Breast epithelium (tissue), 4 donors: Measurements from ENCODE around the gene MRTFB. TPM values are rescaled to one million over a fixed set of nuclear protein-coding genes. Genes with fewer than 3 reads are reported as not detected.

ENCODE experiments used
- DNase-seq, 2 donors: peaks; one replicate each; pipeline ENCODE4 v3.0.0-alpha.2; 2019; ENCODE audit warnings: low spot score in 2 of 2
- H3K27ac ChIP-seq, 2 donors: fragments of 200-600 bp; sonication (generic) in 1 of 2; one replicate each; pipeline ENCODE4 v1.5.1; 2016 to 2019; ENCODE audit warnings: mild to moderate bottlenecking in 1 of 2
- H3K27me3 ChIP-seq, 2 donors: fragments of 200-600 bp; sonication (generic) in 1 of 2; one replicate each; pipeline versions ENCODE4 v1.5.1 to v1.6.0; 2017 to 2019; ENCODE audit warnings: control low read depth in 1 of 2, mild to moderate bottlenecking in 1 of 2
- H3K36me3 ChIP-seq: fragments of 200-600 bp; one replicate; pipeline ENCODE4 v1.5.1; 2019
- H3K4me1 ChIP-seq, 2 donors: fragments of 200-600 bp; sonication (generic); one replicate each; pipeline ENCODE4 v1.5.1; 2016 to 2019; ENCODE audit warnings: control low read depth in 1 of 2
- H3K4me3 ChIP-seq, 3 donors: fragments of 200-600 bp; sonication (generic); 1 replicate in 2 of 3; 2 replicates in 1 of 3; pipeline ENCODE4 v1.5.1; 2016 to 2019; ENCODE audit warnings: mild to moderate bottlenecking in 3 of 3, moderate library complexity in 2 of 3
- H3K9me3 ChIP-seq, 2 donors: fragments of 200-600 bp; sonication (generic) in 1 of 2; one replicate each; pipeline ENCODE4 v1.5.1; 2016 to 2019; ENCODE audit warnings: control low read depth in 1 of 2
- POLR2A ChIP-seq: fragments of 450-650 bp; IDR thresholded peaks from one replicate; pipeline ENCODE4 v1.6.1; 2016; ENCODE audit warnings: antibody characterized with exemption, mild to moderate bottlenecking, moderate library complexity
- POLR2AphosphoS5 ChIP-seq, 3 donors: sonication (generic); formaldehyde crosslinking; IDR thresholded peaks; one replicate each; pipeline ENCODE4 v1.6.1; 2017; ENCODE audit warnings: antibody characterized with exemption in 3 of 3
- intact Hi-C: fragments of 100-400 bp; cut with DNase I; formaldehyde crosslinking; loops from one replicate; pipeline ENCODE4 v1.15.1; 2023; ENCODE audit warnings: low total_unique reads
- total RNA-seq, 3 donors: library from RNA; depleted of rRNA; stranded (reverse); fragments of >200 nt; gene quantifications; one replicate each; pipeline ENCODE4 v1.1.0, GENCODE V29; 2016
- TF ChIP-seq, protein P1 (sequence below), 3 donors: fragments of 450-650 bp; IDR thresholded peaks; one replicate each; pipeline ENCODE4 v1.5.1; 2016 to 2017; ENCODE audit warnings: antibody characterized with exemption in 3 of 3, mild to moderate bottlenecking in 3 of 3, moderate library complexity in 3 of 3

MRTFB gene
- total RNA-seq, 3 donors from 2014 or later, result 49.9 to 115 (median 83.6) TPM

DNA sequence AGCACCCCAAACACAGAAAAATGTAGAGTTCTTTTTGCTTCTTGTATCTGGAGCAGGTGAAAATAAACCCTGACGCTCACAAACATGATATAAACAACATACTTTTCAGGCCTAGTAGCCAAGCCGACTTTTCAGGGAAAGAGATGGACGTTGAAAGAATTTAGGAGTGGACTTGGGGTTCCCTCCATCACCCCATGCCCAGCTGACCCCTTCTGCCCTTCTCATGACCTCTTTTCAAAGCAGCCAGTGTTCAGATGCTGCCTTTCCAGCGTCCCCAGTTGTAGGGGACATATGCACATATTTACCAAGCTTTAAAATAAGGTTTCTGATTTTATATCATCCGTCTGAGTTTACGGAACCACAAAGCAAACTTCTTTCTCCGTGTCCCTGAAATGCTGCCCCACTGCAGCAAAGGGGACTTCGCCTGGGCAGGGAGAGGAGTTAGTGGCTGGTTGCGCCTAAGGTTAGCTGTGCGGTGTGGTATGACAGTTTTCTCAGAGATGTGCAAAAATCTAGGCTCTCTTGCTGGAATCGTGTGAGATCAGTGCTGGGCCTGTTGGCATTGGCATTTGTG lies 235.5 kb downstream of the MRTFB start:
- intact Hi-C loops, result no loop called here
- DNase-seq, result no peak
- TF ChIP-seq POLR2AphosphoS5 (IDR thresholded peaks at IDR 0.05) (no peak), POLR2A (no peak)
- TF ChIP-seq, protein P1, sequence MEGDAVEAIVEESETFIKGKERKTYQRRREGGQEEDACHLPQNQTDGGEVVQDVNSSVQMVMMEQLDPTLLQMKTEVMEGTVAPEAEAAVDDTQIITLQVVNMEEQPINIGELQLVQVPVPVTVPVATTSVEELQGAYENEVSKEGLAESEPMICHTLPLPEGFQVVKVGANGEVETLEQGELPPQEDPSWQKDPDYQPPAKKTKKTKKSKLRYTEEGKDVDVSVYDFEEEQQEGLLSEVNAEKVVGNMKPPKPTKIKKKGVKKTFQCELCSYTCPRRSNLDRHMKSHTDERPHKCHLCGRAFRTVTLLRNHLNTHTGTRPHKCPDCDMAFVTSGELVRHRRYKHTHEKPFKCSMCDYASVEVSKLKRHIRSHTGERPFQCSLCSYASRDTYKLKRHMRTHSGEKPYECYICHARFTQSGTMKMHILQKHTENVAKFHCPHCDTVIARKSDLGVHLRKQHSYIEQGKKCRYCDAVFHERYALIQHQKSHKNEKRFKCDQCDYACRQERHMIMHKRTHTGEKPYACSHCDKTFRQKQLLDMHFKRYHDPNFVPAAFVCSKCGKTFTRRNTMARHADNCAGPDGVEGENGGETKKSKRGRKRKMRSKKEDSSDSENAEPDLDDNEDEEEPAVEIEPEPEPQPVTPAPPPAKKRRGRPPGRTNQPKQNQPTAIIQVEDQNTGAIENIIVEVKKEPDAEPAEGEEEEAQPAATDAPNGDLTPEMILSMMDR (IDR thresholded peaks at IDR 0.05), result no peak
- H3K36me3 ChIP-seq, result no peaks in the 10 kb centered on the region
- peak overlapping the region in 1 of 2 donors; percentile 48 for H3K27ac ChIP-seq
- no peak overlapping the region for H3K4me3 ChIP-seq
- no peaks in the 10 kb centered on the region for H3K27me3 ChIP-seq
- H3K9me3 ChIP-seq, result no peaks in the 10 kb centered on the region
- peaks cover 0 to 16% of the 10 kb centered on the region in 2 donors for H3K4me1 ChIP-seq

DNA sequence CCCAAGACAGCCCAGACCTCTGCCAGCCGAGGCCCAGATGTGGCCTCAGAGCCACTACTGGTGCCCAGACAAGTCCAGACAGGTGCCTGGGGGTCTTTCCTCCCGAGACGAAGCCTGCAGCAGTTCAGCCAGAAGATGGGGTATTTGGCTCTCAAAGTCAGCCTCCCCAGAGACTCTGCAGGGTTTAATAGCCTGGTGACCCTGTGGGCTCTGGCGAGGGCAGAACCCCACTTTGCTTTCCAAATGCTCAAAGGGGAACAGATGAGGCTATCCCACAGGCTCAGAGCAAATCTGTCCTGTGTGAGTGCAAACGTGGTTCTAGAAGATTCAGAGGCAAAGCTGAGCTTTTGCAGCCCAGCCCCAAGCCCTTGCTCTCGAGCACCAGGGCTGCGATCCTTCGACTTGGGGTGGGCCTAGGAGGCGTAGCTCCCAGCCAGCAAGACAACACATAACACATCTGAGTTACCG lies 236.0 kb downstream of the MRTFB start:
- H3K36me3 ChIP-seq, result no peaks in the 10 kb centered on the region
- intact Hi-C loops, result no loop called here
- peak overlapping the region; percentile 48 to 67 for H3K27ac ChIP-seq
- no peak for DNase-seq
- no peak overlapping the region for H3K4me3 ChIP-seq
- H3K27me3 ChIP-seq, result no peaks in the 10 kb centered on the region
- H3K9me3 ChIP-seq, result no peaks in the 10 kb centered on the region
- TF ChIP-seq POLR2A (no peak), POLR2AphosphoS5 (IDR thresholded peaks at IDR 0.05) (no peak)
- TF ChIP-seq, protein P1 (IDR thresholded peaks at IDR 0.05), result no peak
- H3K4me1 ChIP-seq, result peaks cover 0 to 16% of the 10 kb centered on the region in 2 donors

DNA sequence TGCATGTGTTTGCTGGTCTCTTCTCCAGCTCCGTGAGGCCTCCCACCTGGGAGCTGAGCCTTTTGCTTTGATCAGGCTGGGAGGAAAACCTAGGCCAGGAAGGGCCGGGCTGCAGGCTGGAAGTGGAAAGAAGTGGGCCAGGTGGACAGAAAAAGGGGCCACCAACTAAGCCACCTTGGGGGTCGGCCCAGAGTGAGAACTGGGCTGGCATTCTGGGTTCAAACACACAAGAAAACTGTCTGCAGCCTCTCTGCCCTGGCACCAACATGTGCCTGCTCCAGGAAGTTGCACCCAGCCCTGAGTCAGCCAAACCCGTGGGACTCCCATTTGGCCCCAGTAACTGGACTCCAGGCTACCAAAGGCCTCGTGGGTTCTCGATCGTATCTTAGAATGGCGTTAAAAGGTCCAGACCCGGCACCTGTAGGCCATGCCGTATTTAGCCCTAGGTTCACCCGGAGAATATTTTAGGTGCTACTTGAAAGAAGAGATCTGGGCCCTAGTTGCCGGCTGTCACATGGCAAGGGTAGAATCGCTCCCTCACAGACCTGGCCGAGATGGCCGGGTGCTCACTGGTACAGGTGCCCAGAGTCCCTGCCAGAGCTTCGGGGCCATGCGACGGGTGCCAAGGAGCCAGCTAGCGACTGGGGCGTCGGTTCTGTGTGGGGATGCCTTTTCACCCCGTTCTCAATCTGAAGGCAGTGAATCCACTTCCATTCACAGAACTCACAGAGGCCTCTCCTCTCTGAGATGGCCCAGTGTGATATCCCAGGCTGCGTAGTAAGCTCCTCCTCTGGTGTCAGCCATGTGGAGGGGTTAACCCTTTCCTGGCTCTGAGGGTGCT lies 236.6 kb downstream of the MRTFB start:
- no peak for DNase-seq
- Histone ChIP-seq H3K27ac (peak overlapping the region; percentile 62 to 67), H3K9me3 (no peaks in the 10 kb centered on the region), H3K36me3 (no peaks in the 10 kb centered on the region), H3K4me3 (peak overlapping the region in 1 of 3 donors; percentile 23), H3K27me3 (no peaks in the 10 kb centered on the region), H3K4me1 (peaks cover 0 to 16% of the 10 kb centered on the region in 2 donors)
- intact Hi-C loops, result no loop called here
- TF ChIP-seq, protein P1 (IDR thresholded peaks at IDR 0.05), result no peak
- TF ChIP-seq POLR2AphosphoS5 (IDR thresholded peaks at IDR 0.05), result no peak
- TF ChIP-seq POLR2A, result no peak

DNA sequence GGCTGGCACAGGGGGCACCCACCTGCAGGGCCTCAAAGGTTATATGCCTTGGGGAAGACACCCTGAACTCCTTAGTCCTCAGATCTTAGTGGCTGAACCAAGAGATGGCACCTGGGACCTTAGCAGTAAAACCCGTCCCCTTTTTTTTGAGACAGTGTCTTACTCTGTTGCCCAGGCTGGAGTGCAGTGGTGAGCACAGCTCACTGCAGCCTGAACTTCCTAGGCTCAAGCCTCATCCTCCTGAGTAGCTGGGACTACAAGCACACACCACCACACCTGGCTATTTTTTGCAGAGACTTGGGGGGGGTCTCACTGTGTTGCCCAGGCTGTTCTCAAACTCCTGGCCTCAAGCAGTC lies 237.2 kb downstream of the MRTFB start:
- H3K27ac ChIP-seq, result peak overlapping the region; percentile 62 to 67
- H3K4me1 ChIP-seq, result peaks cover 0 to 16% of the 10 kb centered on the region in 2 donors
- H3K4me3 ChIP-seq, result no peak overlapping the region
- no peak for DNase-seq
- intact Hi-C loops, result no loop called here
- H3K9me3 ChIP-seq, result no peaks in the 10 kb centered on the region
- no peaks in the 10 kb centered on the region for H3K27me3 ChIP-seq
- H3K36me3 ChIP-seq, result no peaks in the 10 kb centered on the region
- TF ChIP-seq POLR2A (no peak), POLR2AphosphoS5 (IDR thresholded peaks at IDR 0.05) (no peak)
- TF ChIP-seq, protein P1 (IDR thresholded peaks at IDR 0.05), result no peak
